Germinal center (tissue), 1 donor: ENCODE measurements around the gene ZFYVE1.
"Not testable (repeated sequence)": the region's sequence is repeated elsewhere in the genome, so short reads cannot be mapped to it uniquely, and the experiment has no call there.

ENCODE experiments used
- DNase-seq: peaks from one replicate; pipeline ENCODE4 v3.0.0; 2012; ENCODE audit warnings: mixed read lengths, low spot score

ZFYVE1 gene

GRCh38 chr14:72957213-72957612 lies 69.7 kb downstream of the ZFYVE1 start:
- DNase-seq = no peak

- not testable (repeated sequence) for DNase-seq
These were observed 70.2 kb downstream of the ZFYVE1 start for GRCh38 chr14:72956741-72957140.

- DNase-seq = no peak
These were observed 74.7 kb downstream of the ZFYVE1 start for GRCh38 chr14:72952171-72952570.

- DNase-seq = peak; percentile 63
These were observed 78.3 kb downstream of the ZFYVE1 start for GRCh38 chr14:72948481-72949138.

- DNase-seq = no peak
These were observed 79.3 kb downstream of the ZFYVE1 start for GRCh38 chr14:72947366-72948160.

- no peak for DNase-seq
These were observed 80.4 kb downstream of the ZFYVE1 start for GRCh38 chr14:72946491-72946890.

- no peak for DNase-seq
These were observed 81.4 kb downstream of the ZFYVE1 start for GRCh38 chr14:72945356-72946027.

GRCh38 chr14:72943876-72944430 lies 83.0 kb downstream of the ZFYVE1 start:
- DNase-seq = no peak

GRCh38 chr14:72942934-72943333 lies 84.0 kb downstream of the ZFYVE1 start:
- no peak for DNase-seq

- no peak for DNase-seq
These were observed 85.5 kb downstream of the ZFYVE1 start for GRCh38 chr14:72941286-72941985.

- no peak for DNase-seq
These were observed 87.3 kb downstream of the ZFYVE1 start for GRCh38 chr14:72939630-72940029.

GRCh38 chr14:72932893-72933292 lies 94.0 kb downstream of the ZFYVE1 start:
- no peak for DNase-seq

GRCh38 chr14:72929316-72930080 lies 97.4 kb downstream of the ZFYVE1 start:
- no peak for DNase-seq

GRCh38 chr14:72928872-72929271 lies 98.0 kb downstream of the ZFYVE1 start:
- DNase-seq = no peak

- peak; percentile 98 for DNase-seq
These were observed 100.4 kb downstream of the ZFYVE1 start, which contains the start of gene DCAF4 for GRCh38 chr14:72926292-72927028. Gene DCAF4 (plus strand): TSS chr14:72926464. CDS start chr14:72937979, 11,515 bp downstream.

GRCh38 chr14:72925815-72926291 lies 101.1 kb downstream of the ZFYVE1 start:
- DNase-seq = no peak

GRCh38 chr14:72925171-72925759 lies 101.6 kb downstream of the ZFYVE1 start:
- no peak for DNase-seq

- no peak for DNase-seq
These were observed 102.6 kb downstream of the ZFYVE1 start for GRCh38 chr14:72924337-72924736.

GRCh38 chr14:72921396-72921795 lies 105.5 kb downstream of the ZFYVE1 start:
- no peak for DNase-seq

- DNase-seq = no peak
These were observed 106.9 kb downstream of the ZFYVE1 start for GRCh38 chr14:72920008-72920407.
